Dedifferentiated amniotic fluid mesenchymal stem cell (primary cell): Measurements from ENCODE around the gene YY1.
"Not testable (repeated sequence)": the region's sequence is repeated elsewhere in the genome, so short reads cannot be mapped to it uniquely, and the experiment has no call there.

Source experiments
- DNase-seq: peaks from one replicate; pipeline ENCODE4 v3.0.0-alpha.2; 2016; ENCODE audit errors: extremely low spot score

The YY1 gene

DNA sequence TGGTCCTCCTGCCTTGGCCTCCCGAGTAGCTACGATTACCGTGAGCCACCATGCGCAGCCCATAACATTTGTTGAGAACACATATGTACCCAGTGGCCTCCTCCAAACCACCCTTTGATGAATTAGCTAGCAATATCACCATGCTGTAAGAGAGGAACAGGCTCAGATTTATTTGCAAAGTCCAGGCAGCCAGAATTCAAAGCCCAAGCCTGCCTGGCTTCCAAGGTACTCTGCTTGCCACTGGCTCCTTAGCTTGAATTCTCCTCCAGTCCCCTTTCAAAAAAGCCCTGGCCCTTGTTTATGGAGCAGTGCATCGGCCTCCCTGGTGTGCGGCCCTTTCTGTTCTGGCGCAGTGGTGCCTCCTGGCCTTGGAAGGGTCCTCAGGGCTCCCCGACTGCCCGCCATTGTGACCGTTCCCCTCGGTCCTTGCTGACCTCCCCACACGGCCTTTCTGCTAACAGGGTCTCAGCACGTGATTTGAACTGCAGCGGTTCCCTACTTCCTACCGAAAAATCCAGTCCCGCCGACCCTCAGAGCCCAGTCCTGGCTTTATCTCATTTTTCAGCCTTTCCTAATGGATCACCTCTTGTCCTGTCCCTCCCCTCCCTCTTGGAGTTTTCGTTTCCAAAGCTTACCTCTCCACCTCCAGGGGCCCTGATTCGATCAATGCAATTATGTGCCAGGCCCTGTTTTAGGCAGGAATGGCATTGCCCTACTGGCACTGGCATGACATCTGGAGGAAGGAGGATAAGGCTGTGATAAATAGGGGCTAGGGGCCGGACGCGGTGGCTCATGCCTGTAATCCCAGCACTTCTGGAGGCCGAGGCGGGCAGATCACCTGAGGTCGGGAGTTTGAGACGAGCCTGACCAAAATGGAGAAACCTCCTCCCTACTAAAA lies 45.3 kb downstream of the YY1 start:
- DNase-seq = no peak

DNA sequence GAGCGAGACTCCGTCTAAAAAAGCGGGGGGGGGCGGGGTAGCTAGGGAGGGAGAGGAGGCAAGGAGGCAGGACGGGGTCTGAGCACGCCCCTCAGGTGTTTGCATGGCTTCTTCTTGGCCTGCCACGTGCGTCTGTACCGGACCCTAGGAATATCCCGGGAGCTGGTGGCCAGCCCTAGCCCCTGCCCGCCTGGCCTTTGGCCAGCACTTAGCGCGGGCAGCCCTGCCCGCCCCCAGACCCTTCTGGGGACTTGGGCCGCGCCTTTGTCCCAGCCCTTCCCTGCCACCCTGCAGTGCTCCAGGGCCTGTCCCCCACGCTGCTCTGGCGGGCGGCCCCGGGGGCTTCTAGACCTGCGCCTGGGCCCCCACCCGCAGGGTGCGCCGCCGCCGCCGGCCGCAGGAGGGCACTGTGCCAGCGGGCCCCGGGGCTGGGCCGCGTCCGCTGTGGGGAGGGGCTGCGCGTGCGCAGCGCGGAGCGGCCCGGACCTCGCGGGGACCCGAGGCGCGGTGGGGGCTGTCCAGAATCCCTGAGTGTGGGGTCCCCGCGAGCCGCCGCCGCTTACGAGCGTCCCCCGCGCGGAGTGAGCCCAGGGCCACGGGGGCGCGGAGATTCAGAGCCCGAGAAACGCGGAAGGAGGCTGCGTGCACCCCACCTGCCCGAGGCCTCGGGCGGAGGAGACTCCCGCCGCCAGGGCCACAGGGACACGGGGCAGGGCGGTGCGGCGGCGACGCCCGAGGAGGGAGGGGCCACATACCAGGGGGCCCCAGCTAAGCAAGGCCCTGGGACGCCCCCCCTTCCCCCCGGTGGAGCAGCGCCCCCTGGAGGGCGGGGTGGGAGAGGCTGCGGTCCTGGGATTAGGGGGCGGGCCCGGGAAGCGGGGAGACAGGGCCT lies 46.3 kb downstream of the YY1 start:
- no peak for DNase-seq

DNA sequence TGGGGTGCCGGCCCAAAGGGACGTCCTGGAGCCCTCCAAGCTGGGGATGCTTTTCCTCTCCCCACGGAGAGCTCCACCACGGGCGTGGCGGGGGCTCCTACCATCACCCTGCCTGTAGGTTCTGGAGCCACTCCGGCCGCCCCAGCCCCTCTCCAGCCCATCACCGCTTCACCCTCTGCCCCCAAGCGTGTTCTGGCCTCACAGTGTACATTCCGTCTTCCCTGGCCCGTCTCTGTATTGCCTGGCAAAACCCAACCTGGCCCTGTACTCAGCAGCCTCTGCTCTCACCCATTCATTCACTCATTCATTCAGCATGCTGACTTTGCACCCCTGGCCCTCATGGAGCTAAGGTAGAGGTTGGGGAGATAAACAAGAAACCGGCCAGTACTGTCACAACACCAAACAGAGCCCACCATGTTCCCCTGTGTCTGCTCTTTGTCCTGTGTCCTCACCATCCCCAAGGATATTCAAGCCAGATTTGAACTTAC lies 47.0 kb downstream of the YY1 start:
- no peak for DNase-seq

DNA sequence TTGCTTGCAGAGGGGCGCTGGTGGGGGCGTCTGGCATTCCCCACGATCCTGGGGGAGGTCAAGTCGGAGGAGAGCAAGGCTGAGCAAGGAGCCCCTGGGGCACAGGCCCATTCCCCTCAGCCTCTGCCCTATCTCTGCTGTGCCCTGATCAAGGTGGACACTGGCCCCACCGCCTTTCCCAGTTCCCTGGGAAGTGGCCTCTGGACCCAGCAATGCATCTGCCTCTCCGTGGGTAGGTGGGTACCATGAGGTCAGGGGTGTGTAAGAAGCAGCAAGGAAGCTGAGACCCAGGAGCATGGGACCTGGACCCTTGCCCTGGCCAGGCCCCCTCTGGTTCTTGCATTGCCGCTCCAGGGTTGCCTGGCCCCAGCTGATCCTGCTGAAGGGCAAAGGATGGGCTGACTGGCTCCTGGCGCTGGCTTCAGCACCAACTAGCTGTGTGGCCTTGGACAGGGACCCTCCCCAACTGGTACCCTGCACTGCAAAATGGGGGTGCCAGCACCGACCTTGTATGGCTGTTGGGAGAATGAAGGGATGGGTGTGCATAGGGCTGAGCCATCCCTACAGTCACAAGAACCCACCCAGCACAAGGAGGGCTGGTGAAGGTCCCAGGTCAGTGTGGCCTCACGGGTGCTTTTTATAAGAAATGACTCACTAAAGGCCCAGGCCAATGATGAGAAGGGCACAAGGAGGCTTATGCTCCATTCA lies 47.7 kb downstream of the YY1 start:
- no peak for DNase-seq

DNA sequence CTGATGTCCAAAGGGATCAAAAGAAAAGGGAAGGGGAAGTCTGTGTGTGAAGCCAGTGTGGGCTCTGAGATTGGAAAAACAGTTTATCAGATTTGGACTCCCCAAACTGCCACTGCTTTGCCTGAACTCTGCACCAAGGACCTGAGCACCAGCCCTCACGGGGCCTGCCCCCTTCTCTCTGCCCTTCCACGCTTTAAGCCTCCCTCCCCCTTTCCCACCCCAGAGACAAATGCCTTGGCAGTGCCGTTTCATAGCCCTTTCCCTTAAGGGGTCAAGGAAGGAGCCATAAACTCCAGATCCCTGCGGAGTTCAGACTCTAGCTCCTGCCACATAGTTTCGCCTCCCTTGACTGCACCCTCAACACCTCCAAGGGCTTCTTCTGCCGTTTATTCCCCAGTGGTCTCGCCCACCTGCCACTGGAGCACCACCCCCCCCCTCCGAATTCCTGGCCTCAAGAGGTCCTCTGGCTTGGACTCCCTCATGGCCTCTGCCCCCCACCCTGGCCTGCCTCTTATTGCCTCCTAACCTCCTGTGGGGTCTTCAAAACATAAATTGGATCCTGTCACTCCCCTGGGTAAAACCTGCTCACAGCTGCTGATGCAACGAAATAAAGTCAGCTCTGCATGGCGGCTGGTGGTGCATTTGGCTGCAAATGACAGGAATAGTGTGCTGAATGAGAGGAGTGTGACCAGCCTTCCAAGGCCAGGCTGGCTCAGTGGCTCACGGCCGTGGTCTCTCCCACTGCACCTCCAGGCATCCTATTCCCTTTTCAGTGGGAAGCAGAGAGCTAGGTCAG lies 48.5 kb downstream of the YY1 start:
- no peak for DNase-seq

DNA sequence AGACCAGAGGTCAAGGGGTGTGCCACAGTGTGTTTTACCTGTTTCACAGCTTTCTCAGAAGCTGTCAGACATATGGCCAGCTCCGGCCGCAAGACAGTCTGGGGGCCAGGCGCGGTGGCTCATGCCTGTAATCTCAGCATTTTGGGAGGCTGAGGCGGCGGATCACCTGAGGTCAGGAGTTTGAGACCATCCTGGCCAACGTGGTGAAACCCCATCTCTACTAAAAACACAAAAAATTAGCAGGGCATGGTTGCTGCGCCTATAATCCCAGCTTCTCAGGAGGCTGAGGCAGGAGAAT lies 49.0 kb downstream of the YY1 start:
- not testable (repeated sequence) for DNase-seq

DNA sequence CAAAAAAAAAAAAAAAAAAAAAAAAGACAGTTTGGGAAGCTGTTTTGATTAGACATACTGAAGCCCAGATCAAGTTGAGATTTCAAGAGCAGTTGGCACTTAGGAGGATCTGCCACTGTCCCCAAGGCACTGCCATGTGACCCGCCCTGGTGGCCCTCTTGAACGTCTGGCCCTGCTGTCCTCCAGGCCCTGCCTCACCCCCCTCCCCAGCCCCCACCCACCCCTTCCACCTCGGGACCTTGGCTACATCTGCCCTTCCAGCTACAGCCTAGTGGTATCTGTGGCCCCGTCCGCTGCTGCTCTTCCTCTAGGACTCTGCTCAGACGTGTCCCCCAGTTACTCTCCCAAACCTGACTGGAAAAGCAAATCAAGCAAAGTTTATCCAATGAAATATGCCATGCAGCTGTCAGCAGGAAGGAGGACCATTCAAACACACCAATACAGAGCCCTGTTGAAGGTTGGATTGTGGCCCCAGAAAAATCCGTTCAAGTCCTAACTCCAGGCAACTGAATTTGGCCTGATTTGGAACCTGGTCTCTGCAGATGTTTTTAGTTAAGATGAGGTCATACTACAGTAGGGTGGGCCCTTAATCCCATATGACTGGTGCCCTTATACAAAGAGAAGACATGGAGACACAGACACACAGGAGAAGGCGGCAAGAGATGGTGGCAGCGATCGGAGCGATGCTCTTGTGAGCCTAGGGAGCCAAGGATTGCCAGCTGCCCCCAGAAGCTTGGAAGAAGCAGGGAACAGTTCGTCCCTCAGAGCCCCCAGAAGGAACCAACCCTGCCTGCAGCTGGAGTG lies 49.6 kb downstream of the YY1 start:
- no peak for DNase-seq

DNA sequence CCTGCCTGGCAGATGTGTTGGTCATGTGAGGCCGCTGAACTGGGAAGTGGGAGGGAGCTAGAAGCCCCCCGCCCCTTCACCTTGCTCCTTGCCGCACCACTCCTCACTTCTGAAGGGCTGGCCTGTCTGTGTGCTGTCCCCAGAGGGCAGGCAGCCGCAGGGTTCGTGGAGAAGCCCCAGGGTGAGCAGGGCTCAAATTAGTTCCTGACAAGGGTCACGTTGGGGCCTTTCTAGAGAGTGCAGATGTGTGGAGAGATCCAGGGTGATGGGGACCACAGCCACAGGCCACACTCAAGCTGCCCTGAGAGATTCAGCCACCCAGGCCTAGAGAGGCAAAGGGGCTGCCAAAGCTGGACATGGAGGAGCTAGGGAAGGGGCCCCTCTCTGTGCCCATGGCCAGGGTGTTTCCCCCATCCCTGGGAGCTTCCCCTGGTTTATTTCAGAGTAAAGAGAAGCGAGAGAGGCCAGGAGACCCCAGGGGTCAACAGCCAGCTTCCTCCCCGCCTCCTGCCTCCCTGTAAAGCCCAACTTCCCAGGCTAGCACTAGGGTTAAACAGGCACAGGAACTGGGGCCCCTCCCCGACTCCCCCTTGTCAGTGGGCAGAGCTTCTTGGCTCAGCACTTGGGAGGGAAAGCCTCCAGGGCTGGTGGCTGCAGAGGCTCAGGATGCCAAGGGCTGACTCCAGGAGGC lies 51.1 kb downstream of the YY1 start:
- DNase-seq = no peak

DNA sequence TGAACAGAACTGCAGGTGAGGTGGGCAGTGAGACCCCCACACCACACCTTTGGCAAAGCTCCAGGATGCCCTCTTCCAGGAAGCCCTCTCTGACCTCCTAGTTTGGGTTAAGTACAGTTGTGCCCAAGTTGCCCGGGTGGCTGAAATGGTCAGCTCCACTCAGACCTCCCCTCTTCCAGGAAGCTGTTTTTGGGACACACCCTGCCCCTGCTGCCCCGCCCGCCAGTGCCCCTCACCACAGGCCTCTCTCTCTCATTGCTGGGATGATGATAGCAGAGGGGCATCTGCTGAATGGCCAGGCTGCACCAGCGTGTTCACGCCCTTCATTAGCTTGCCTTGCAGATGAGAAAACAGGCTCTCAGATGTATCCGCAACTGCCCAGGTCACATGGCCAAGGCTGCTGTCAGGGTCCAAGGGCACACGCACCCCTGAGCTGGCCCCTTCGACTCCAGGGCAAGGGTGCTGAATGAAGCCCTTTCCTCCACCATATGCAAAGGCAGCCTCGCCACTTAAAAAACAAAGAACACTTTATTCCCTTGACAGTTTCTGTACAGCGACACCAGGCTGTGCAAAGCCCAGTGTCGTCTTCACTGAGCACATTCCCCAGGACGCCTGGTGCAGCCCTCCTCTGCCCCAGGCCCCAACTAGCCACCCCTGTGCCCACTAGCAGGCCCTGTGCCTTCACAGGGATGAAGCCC lies 51.8 kb downstream of the YY1 start:
- DNase-seq = no peak

DNA sequence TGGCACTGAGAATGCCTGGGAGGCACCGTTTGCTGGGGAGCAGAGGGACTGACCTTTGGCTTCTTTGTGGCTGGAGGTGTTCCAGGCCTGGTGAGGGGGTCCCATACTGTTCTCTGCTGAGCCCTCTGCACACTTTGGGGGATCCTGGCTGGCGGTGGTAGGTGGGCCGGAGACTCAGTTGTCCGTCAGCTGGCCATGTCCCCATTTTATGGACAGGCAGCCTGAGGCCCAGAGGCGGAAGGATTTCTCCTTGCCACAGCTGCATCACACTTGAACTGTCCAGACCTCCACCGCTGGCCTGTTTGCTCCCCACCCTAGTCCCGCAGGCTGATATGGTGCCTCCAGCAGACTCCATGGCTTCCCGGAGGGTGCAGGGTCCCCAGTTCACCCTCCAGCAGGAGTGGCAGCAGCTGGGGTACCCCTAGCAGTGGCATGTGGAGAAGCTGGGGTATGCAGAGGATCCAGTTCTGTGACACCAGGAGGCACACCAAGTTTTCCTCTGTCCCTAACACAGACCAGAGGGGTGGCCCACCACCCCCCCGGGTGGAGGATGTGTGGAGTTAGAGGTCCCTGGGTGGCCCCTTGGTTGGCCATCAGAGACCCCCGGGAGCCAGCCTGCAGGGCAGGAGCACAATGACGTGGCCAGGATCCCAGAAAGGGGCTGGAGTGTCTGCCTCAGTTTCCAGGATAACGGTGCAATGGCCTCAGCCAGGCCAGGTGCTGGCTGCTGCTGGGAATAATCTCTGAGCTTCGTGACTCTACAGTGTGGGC lies 52.5 kb downstream of the YY1 start:
- DNase-seq = no peak

DNA sequence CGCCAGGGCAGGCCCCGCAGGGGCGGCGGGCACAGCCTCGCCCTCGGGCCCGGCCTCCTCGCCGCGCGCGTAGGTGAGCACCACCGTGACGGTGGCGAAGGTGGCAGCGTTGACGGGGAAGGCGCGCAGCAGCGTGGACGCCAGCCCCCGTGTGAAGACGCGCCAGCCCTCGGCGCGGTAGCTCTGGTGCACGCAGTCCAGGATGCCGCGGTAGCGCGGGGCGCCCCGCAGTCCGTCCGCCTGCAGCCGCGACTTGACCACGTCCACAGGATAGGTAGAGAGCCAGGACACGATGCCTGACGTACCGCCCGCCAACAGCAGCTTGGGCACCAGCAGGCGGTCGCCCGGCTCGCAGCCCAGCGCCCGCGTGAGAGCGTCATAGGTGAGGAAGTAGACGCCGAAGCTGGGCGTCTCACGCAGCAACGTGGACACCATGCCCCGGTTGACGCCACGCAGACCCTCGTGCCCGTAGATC lies 53.4 kb downstream of the YY1 start:
- DNase-seq = no peak

DNA sequence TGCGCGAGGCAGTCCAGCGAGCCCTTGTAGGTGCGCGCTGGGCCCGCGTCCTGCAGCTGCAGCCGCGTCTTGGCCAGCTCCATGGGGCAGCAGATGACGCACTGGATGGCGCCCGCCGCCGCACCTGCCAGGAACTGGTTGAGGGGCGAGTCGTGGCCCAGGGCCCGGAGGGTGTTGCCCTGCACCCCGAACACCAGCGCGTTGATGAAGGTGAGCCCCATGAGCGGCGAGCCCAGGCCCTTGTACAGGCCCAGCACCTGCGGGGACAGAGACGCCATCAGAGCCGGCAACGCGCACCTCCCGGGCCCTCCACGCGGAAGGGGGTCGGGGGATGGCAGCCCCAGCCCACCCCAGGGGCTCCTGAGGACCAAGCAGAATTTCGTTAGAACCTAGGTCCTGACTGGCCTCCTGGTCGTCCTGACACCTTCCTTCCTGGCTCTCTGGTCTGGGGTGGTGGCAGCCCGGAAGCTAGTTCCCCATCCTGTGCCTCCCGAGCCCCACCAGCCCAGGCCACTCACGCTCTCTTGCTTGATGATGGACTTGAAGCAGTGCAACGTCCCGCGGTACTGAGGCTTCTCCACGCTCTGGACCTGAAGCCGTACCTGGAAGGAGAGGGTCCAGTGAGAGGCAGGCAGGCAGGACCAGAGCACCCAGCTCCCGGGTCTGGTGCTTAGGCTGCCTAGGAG lies 54.0 kb downstream of the YY1 start:
- DNase-seq = no peak

DNA sequence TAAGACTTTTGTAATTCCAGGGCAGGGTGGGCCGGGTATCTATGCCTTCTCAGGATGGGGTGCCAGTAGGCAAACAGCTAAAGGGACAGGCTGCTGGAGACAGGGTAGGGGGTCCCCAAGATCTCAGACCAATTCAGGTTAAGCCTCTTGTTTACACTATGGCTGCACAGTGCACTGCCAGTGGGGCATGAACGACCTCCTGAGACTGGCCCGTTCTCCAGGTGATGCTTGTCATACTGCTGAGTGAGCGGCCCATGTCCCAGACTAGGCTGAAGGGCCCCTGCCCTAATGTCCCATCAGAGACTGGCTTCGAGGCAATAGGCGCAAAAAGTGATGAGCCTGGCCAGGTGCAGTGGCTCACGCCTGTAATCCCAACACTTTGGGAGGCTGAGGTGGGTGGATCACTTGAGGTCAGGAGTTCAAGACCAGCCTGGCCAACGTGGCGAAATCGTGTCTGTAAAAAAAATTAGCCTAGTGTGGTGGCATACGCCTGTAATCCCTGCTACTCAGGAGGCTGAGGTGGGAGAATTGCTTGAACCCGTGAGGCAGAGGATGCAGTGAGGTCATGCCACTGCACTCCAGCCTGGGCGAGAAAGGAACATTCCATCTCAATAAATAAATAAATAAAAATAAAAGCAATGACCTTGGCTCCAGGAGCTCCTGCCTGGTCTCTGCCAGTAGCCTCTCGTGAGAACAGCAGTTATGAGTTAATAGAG lies 54.7 kb downstream of the YY1 start:
- DNase-seq = no peak

DNA sequence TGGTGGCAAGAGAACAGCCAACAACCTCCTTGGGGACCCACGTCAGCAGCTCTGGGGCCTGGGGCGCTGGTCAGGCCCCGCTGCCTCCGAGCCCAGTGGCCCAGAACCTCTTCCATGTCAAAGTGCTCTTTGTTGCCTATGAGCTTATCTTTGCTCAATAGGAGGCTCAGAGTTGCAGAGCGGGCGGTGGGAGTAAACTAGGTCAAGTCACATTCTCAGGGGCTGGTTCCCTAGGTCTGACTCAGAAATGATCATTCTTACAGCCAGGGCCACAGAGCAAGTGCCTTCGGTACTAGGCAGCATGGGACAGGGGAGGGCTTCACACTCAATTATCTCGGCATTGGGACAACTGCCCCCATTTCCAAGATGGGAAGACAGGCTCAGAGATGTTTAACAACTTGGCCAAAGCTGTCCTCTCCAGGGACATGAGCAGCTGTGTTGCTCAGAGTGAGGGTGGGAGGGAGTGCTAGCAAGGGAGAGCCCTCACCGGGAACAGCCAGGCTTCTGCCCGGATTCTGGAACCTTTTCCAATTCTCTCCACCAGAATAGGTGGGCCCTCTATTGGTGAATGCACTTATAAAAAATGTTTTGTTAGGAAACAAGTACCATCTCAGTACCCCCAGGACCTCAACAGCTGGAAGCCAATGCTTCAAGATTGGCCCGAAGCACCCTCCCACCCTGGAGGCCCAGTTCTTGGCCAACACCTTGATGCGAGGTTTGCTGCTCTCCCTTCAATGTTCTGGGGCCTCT lies 55.4 kb downstream of the YY1 start:
- no peak for DNase-seq

DNA sequence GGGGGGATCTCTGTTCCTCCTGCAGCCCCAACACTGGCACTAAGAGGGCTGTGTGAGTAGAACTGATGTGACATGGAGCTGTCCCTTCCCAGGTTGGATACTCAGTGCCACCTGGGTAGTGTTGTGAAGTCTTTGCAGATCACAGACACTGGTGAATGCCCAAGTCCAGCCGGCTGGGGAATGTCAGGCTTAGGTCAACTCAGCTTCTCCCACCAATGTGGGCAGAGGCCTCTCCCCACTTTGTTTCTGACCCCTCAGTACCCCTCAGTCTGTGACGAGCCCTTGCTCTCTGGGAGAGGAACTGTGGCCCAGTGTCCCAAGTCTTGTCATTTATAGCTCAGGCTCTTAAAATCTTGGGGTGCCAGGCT lies 56.0 kb downstream of the YY1 start:
- DNase-seq = no peak

DNA sequence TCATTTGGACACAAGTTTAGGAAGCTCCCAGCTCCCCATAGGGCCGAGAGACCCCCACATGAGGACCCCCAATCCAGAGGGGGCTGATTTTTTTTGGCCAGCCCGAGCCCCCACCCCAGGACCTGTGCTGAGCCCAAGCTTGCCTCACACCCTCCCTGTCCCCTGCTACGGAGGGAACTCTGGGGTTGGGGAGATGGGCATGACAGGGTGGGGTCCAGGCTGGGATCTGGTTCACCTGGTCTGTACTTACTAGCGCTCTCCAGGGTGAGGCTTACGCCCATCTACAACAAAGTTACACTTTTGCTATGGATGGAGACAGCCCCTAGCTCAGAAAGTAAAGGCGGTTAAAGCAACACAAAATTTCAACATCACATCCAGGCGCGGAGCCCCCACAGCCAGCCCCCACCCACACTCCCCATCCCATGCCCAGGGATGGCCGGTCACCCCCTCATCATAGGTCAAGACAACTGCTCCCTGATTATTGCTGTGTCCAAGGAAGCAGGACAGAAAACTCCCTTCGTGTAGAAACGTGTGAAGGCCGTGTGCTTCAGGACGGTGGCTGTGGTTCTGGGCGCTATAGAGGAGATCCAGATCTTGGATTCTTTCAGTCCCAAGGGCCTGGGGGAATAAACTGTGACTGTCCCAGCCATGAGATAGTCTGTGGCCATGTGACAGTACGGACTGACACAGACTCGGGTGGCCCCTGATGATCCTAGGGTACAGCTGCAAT lies 56.6 kb downstream of the YY1 start:
- DNase-seq = no peak
